ENCODE results near the gene MREG.
"Not testable (repeated sequence)": the region's sequence is repeated elsewhere in the genome, so short reads cannot be mapped to it uniquely, and the experiment has no call there.

MREG gene

DNA sequence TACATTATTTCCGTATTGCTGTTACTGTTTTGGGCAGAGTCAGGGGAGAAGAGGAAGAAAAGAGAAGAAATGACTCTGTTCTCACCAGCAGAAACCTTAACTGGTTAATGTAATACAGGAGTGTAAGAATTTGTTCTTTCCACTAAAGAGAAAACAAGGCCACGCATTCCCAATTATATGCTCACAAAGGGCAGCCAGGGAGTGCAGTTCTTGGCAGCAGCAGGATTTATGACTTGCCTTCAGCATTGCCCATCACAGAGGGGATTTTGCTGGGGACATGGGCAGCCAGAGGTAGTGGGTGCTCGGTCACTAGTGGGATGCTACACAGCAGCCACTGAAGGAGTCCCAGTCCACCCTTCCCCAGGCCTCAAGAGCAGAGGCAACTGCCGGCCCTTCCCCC, 18.4 kb downstream of the MREG start:
- H3K27ac Mint-ChIP-seq, result peak overlapping the region; percentile 86
- no peaks in the 10 kb centered on the region for H3K27me3 Mint-ChIP-seq (ENCODE audit: low read depth, poor library complexity)
- H3K4me3 Mint-ChIP-seq, result no peak overlapping the region
- peaks cover 66% of the 10 kb centered on the region for H3K36me3 Mint-ChIP-seq (ENCODE audit: low read depth)
- TF ChIP-seq, protein P1, sequence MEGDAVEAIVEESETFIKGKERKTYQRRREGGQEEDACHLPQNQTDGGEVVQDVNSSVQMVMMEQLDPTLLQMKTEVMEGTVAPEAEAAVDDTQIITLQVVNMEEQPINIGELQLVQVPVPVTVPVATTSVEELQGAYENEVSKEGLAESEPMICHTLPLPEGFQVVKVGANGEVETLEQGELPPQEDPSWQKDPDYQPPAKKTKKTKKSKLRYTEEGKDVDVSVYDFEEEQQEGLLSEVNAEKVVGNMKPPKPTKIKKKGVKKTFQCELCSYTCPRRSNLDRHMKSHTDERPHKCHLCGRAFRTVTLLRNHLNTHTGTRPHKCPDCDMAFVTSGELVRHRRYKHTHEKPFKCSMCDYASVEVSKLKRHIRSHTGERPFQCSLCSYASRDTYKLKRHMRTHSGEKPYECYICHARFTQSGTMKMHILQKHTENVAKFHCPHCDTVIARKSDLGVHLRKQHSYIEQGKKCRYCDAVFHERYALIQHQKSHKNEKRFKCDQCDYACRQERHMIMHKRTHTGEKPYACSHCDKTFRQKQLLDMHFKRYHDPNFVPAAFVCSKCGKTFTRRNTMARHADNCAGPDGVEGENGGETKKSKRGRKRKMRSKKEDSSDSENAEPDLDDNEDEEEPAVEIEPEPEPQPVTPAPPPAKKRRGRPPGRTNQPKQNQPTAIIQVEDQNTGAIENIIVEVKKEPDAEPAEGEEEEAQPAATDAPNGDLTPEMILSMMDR (IDR thresholded peaks at IDR 0.05), result no peak
- peaks cover 24% of the 10 kb centered on the region for H3K4me1 Mint-ChIP-seq
- H3K9me3 Mint-ChIP-seq, result peaks cover 44% of the 10 kb centered on the region
- peak; percentile 27 for DNase-seq

DNA sequence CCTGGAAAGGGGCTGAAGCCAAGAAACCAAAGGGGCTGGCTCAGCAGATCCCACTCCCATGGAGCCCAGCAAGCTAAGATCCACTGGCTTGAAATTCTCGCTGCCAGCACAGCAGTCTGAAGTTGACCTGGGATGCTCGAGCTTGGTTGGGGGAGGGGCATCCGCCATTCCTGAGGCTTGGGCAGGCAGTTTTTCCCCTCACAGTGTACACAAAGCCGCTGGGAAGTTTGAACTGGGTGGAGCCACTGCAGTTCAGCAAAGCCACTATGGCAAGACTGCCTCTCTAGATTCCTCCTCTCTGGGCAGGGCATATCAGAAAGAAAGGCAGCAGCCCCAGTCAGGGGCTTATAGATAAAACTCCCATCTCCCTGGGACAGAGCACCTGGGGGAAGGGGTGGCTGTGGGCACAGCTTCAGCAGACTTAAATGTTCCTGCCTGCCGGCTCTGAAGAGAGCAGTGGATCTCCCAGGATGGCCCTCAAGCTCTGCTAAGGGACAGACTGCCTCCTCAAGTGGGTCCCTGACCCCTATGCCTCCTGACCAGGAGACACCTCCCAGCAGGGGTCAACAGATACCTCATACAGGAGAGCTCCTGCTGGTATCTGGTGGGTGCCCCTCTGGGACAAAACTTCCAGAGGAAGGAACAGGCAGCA, 24.7 kb downstream of the MREG start:
- Mint-ChIP-seq H3K36me3 (ENCODE audit: low read depth) (peaks cover 96% of the 10 kb centered on the region), H3K9me3 (peaks cover 87% of the 10 kb centered on the region)
- H3K4me3 Mint-ChIP-seq; DNase-seq; H3K27me3 Mint-ChIP-seq (ENCODE audit: low read depth, poor library complexity); H3K27ac Mint-ChIP-seq; H3K4me1 Mint-ChIP-seq: not testable (repeated sequence)

DNA sequence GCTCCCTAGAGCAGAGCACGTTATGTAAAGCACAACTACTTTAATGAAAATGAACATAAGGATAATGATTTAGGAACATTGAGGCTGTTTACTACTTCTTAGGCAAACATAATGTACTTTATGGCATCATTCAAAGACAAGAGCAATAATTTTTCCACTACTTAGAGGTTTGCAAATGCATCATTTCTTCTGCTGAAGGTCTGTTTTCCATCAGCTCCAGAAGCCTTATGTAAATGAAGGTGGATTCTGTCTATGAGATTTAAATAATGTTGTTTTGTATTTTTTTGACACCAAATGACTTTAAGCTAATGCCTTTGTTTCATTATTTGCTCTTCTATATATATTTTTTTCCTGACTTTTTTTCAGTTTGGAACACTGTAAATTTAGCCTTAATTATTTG, 28.1 kb downstream of the MREG start:
- Mint-ChIP-seq H3K36me3 (ENCODE audit: low read depth) (peaks cover 83% of the 10 kb centered on the region), H3K4me1 (no peaks in the 10 kb centered on the region), H3K9me3 (peaks cover 58% of the 10 kb centered on the region), H3K27ac (no peak overlapping the region), H3K27me3 (ENCODE audit: low read depth, poor library complexity) (peaks cover 4% of the 10 kb centered on the region), H3K4me3 (no peak overlapping the region)
- no peak for DNase-seq
- TF ChIP-seq, protein P1 (IDR thresholded peaks at IDR 0.05), result no peak

DNA sequence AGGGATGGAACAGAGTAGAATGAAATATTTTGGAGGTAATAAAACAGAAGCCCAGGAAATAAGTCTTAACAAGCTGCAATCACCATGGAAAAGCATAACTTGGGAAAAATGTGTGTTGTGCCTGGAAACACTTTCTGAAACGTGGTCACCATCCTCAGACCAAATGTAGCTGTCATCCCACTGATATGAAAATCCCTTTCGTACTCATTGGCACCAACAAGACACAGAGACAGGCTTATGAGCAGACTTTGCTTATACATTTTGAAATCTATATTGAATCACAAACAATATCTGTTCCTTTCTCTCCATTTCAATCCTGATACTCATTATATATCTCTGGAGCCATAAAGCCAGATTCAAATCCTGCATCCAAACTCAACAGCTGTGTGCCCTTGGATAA, 28.7 kb downstream of the MREG start:
- peaks cover 53% of the 10 kb centered on the region for H3K9me3 Mint-ChIP-seq
- TF ChIP-seq, protein P1 (IDR thresholded peaks at IDR 0.05), result no peak
- no peaks in the 10 kb centered on the region for H3K4me1 Mint-ChIP-seq
- H3K27ac Mint-ChIP-seq, result no peak overlapping the region
- no peak for DNase-seq
- peaks cover 77% of the 10 kb centered on the region for H3K36me3 Mint-ChIP-seq (ENCODE audit: low read depth)
- peaks cover 4% of the 10 kb centered on the region for H3K27me3 Mint-ChIP-seq (ENCODE audit: low read depth, poor library complexity)
- no peak overlapping the region for H3K4me3 Mint-ChIP-seq

DNA sequence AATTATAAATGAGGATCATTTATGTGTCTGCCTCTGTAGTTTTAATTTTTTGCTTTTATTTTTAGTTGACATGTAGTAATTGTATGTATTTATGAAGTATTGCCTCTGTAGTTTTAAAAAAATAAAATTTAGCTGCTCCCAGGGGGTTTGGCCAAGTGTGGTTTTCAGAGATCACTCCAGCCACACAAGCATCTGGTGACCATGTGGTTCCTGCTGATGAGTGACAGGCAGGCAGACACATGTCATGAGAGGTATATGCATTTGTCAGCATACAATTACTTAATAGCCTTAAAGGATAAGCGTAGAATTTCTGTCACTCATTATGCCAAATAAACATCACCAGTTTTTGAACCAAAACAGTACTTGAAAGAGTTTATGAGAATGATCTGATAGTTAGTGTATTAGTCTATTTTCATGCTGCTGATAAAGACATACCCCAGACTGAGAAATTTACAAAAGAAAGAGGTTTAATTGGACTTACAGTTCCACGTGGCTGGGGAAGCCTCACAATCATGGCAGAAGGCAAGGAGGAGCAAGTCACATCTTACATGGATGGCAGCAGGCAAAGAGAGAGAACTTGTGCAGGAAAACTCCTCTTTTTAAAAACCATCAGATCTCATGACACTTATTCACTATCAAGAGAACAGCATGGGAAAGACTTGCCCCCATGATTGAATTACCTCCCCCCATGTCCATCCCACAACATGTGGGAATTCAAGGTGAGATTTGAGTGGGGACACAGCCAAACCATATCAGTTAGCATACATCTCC, 29.6 kb downstream of the MREG start:
- TF ChIP-seq, protein P1 (IDR thresholded peaks at IDR 0.05), result no peak
- DNase-seq, result no peak
- H3K4me3 Mint-ChIP-seq, result no peak overlapping the region
- no peak overlapping the region for H3K27ac Mint-ChIP-seq
- H3K27me3 Mint-ChIP-seq (ENCODE audit: low read depth, poor library complexity), result peaks cover 4% of the 10 kb centered on the region
- H3K4me1 Mint-ChIP-seq, result no peaks in the 10 kb centered on the region
- H3K9me3 Mint-ChIP-seq, result peaks cover 44% of the 10 kb centered on the region
- peaks cover 68% of the 10 kb centered on the region for H3K36me3 Mint-ChIP-seq (ENCODE audit: low read depth)

DNA sequence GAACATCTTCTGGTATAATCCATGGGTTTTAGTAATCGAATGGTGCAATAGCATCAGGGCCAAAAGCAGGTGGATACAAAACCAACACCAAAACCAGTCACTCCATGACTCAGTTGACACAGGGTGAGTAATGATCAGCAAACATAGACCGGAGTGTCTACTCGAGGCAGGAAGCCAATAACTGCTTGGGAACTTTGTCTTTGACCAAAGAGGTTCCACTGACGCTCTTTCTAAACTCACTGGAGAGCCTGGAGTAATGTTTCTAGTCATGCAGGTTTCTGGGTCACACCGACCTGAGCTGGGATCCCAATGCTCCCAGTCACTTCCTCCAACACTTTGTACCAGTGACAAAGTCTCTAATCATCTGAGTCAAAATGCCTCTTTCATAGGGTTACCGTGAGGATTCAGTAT, 30.9 kb downstream of the MREG start:
- H3K36me3 Mint-ChIP-seq (ENCODE audit: low read depth), result peaks cover 59% of the 10 kb centered on the region
- H3K4me1 Mint-ChIP-seq, result no peaks in the 10 kb centered on the region
- TF ChIP-seq, protein P1 (IDR thresholded peaks at IDR 0.05), result no peak
- peaks cover 4% of the 10 kb centered on the region for H3K27me3 Mint-ChIP-seq (ENCODE audit: low read depth, poor library complexity)
- peaks cover 38% of the 10 kb centered on the region for H3K9me3 Mint-ChIP-seq
- H3K27ac Mint-ChIP-seq, result no peak overlapping the region
- DNase-seq, result no peak
- H3K4me3 Mint-ChIP-seq, result no peak overlapping the region

Data from nephron progenitor cell (in vitro differentiated cells).